ENCODE measurements around the gene CCDC124.
A peak's percentile ranks its signal among the peaks of the same experiment; 100 is the strongest.

CCDC124 gene

GRCh38 chr19:17932485-17933338 lies at the start of gene CCDC124:
CCDC124 (plus strand) TSS chr19:17933015; CDS start chr19:17936421, 3,406 bp downstream.
- TF ChIP-seq CEBPB (IDR thresholded peaks at IDR 0.05) (no peak), MAX (IDR thresholded peaks at IDR 0.05) (peak; percentile 98), REST (IDR thresholded peaks at IDR 0.05; ENCODE audit: low read depth) (no peak), FOXM1 (IDR thresholded peaks at IDR 0.05; ENCODE audit: borderline replicate concordance, low read depth) (peak; percentile 17; the same call in 1 of the 2 replicates), USF1 (IDR thresholded peaks at IDR 0.05) (peak; percentile 94), TEAD4 (IDR thresholded peaks at IDR 0.05) (no peak), EGR1 (IDR thresholded peaks at IDR 0.05) (peak; percentile 99), ZBTB7A (IDR thresholded peaks at IDR 0.05; ENCODE audit: low read depth) (no peak; the same call in 1 of the 2 replicates), TAF1 (IDR thresholded peaks at IDR 0.05; ENCODE audit: low read depth) (peak; percentile 78; the same call in 1 of the 2 replicates), YY1 (IDR thresholded peaks at IDR 0.05; ENCODE audit: low read depth) (peak; percentile 100), EP300 (IDR thresholded peaks at IDR 0.05; ENCODE audit: borderline replicate concordance) (no peak; the same call in 1 of the 2 replicates), CREB1 (IDR thresholded peaks at IDR 0.05; ENCODE audit: low read depth) (peak; percentile 99), TCF12 (IDR thresholded peaks at IDR 0.05; ENCODE audit: low read depth) (peak; percentile 64), RAD21 (IDR thresholded peaks at IDR 0.05; ENCODE audit: low read depth) (peak; percentile 95), NFIC (IDR thresholded peaks at IDR 0.05) (no peak)

- TF ChIP-seq USF1 (IDR thresholded peaks at IDR 0.05): no peak
- TF ChIP-seq EP300 (IDR thresholded peaks at IDR 0.05; ENCODE audit: borderline replicate concordance): no peak
- no peak for TF ChIP-seq RAD21 (IDR thresholded peaks at IDR 0.05; ENCODE audit: low read depth)
- TF ChIP-seq REST (IDR thresholded peaks at IDR 0.05; ENCODE audit: low read depth): no peak
- TF ChIP-seq FOXM1 (IDR thresholded peaks at IDR 0.05; ENCODE audit: borderline replicate concordance, low read depth): no peak
- TF ChIP-seq TEAD4 (IDR thresholded peaks at IDR 0.05): no peak
- no peak for TF ChIP-seq ZBTB7A (IDR thresholded peaks at IDR 0.05; ENCODE audit: low read depth)
- no peak for TF ChIP-seq CREB1 (IDR thresholded peaks at IDR 0.05; ENCODE audit: low read depth)
- no peak for TF ChIP-seq MAX (IDR thresholded peaks at IDR 0.05)
These were observed 49.0 kb upstream of the CCDC124 start for GRCh38 chr19:17883627-17884410.

GRCh38 chr19:17886515-17886914 lies 46.3 kb upstream of the CCDC124 start:
- TF ChIP-seq CREB1 (IDR thresholded peaks at IDR 0.05; ENCODE audit: low read depth): no peak
- TF ChIP-seq MAX (IDR thresholded peaks at IDR 0.05): no peak
- TF ChIP-seq TEAD4 (IDR thresholded peaks at IDR 0.05): no peak
- TF ChIP-seq CEBPB (IDR thresholded peaks at IDR 0.05): no peak
- TF ChIP-seq YY1 (IDR thresholded peaks at IDR 0.05; ENCODE audit: low read depth): no peak
- no peak for TF ChIP-seq RAD21 (IDR thresholded peaks at IDR 0.05; ENCODE audit: low read depth)
- no peak for TF ChIP-seq TAF1 (IDR thresholded peaks at IDR 0.05; ENCODE audit: low read depth)

GRCh38 chr19:17888260-17888659 lies 44.6 kb upstream of the CCDC124 start:
- no peak for TF ChIP-seq CEBPB (IDR thresholded peaks at IDR 0.05)
- no peak for TF ChIP-seq MAX (IDR thresholded peaks at IDR 0.05)
- no peak for TF ChIP-seq ZBTB7A (IDR thresholded peaks at IDR 0.05; ENCODE audit: low read depth)
- no peak for TF ChIP-seq FOXM1 (IDR thresholded peaks at IDR 0.05; ENCODE audit: borderline replicate concordance, low read depth)
- no peak for TF ChIP-seq REST (IDR thresholded peaks at IDR 0.05; ENCODE audit: low read depth)
- TF ChIP-seq CREB1 (IDR thresholded peaks at IDR 0.05; ENCODE audit: low read depth): no peak
- TF ChIP-seq EGR1 (IDR thresholded peaks at IDR 0.05): no peak
- TF ChIP-seq NFIC (IDR thresholded peaks at IDR 0.05): no peak
- no peak for TF ChIP-seq TEAD4 (IDR thresholded peaks at IDR 0.05)
- no peak for TF ChIP-seq RAD21 (IDR thresholded peaks at IDR 0.05; ENCODE audit: low read depth)
- TF ChIP-seq USF1 (IDR thresholded peaks at IDR 0.05): no peak
- TF ChIP-seq TCF12 (IDR thresholded peaks at IDR 0.05; ENCODE audit: low read depth): no peak
- TF ChIP-seq EP300 (IDR thresholded peaks at IDR 0.05; ENCODE audit: borderline replicate concordance): no peak
- TF ChIP-seq YY1 (IDR thresholded peaks at IDR 0.05; ENCODE audit: low read depth): no peak
- no peak for TF ChIP-seq TAF1 (IDR thresholded peaks at IDR 0.05; ENCODE audit: low read depth)
